EL (cell line): ENCODE results near the gene DNAJC22.
"Not testable (repeated sequence)": the region's sequence is repeated elsewhere in the genome, so short reads cannot be mapped to it uniquely, and the experiment has no call there.

Source experiments
- DNase-seq: peaks from one replicate; pipeline ENCODE4 v3.0.0-alpha.2; 2016

The DNAJC22 gene

GRCh38 chr12:49331380-49332222 lies 15.1 kb upstream of the DNAJC22 start:
- DNase-seq, result peak; percentile 71

GRCh38 chr12:49332441-49332861 lies 14.2 kb upstream of the DNAJC22 start:
- DNase-seq, result peak; percentile 40

GRCh38 chr12:49332891-49333371 lies 13.8 kb upstream of the DNAJC22 start:
- DNase-seq, result no peak

GRCh38 chr12:49333778-49334177 lies 12.9 kb upstream of the DNAJC22 start:
- DNase-seq, result not testable (repeated sequence)

- DNase-seq, result no peak
These were observed 12.5 kb upstream of the DNAJC22 start for GRCh38 chr12:49334226-49334625.

- DNase-seq, result no peak
These were observed 12.0 kb upstream of the DNAJC22 start for GRCh38 chr12:49334681-49335080.

- DNase-seq, result no peak
These were observed 11.4 kb upstream of the DNAJC22 start for GRCh38 chr12:49335118-49335954.

- DNase-seq, result no peak
These were observed 10.6 kb upstream of the DNAJC22 start for GRCh38 chr12:49335955-49336644.

GRCh38 chr12:49336645-49337584 lies 9.8 kb upstream of the DNAJC22 start, which contains the start of gene C1QL4:
C1QL4 (minus strand) TSS chr12:49337188; CDS start chr12:49336477, 711 bp downstream.
- peak; percentile 79 for DNase-seq

- DNase-seq, result no peak
These were observed 7.7 kb upstream of the DNAJC22 start for GRCh38 chr12:49338830-49339463.

GRCh38 chr12:49339464-49339861 lies 7.2 kb upstream of the DNAJC22 start:
- DNase-seq, result no peak

- no peak for DNase-seq
These were observed 6.4 kb upstream of the DNAJC22 start for GRCh38 chr12:49340095-49340870.

GRCh38 chr12:49340971-49341776 lies 5.5 kb upstream of the DNAJC22 start:
- no peak for DNase-seq

GRCh38 chr12:49341777-49342065 lies 5.0 kb upstream of the DNAJC22 start:
- no peak for DNase-seq

GRCh38 chr12:49342066-49342913 lies 4.4 kb upstream of the DNAJC22 start:
- DNase-seq, result peak; percentile 87

GRCh38 chr12:49342914-49343731 lies 3.6 kb upstream of the DNAJC22 start:
- DNase-seq, result no peak

- DNase-seq, result no peak
These were observed 2.1 kb upstream of the DNAJC22 start for GRCh38 chr12:49344486-49345050.
